GM12865 (cell line): ENCODE measurements around the gene PTPRM.

ENCODE experiments used
- DNase-seq: peaks from one replicate; pipeline ENCODE4 v3.0.0; 2010; ENCODE audit warnings: low read depth
- H3K4me3 ChIP-seq: 2 replicates; pipeline ENCODE4 v1.5.1; 2011; ENCODE audit warnings: mild to moderate bottlenecking, low read depth, low read length, control low read depth
- TF ChIP-seq, protein P1 (sequence below): IDR thresholded peaks from 2 replicates; pipeline ENCODE4 v1.5.1; 2011; ENCODE audit warnings: low read length, control low read depth, low read depth, inconsistent platforms; ENCODE audit not compliant: insufficient read depth; ENCODE audit errors: missing control alignments

PTPRM gene

DNA sequence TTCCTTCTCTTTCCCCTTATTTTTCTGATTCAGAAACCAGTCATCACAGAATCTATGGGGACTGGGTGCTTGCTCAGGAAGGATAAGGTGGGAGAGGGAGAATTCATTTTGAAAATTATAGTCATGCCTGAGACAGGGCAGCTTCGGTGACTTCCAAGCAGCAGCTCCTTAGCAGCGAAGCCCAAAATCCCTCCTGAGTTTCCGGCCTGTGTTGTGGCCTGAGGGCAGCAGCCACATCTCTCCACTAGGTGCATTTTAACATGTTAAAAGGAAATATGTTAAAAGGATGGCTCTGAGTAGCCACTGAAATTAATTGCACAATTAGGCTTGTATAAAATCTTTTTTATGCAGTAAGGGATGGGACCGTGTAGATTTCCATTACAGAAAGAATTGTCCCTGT is 835.1 kb downstream of the PTPRM start:
- H3K4me3 ChIP-seq = no peak overlapping the region
- no peak for DNase-seq
- TF ChIP-seq, protein P1, sequence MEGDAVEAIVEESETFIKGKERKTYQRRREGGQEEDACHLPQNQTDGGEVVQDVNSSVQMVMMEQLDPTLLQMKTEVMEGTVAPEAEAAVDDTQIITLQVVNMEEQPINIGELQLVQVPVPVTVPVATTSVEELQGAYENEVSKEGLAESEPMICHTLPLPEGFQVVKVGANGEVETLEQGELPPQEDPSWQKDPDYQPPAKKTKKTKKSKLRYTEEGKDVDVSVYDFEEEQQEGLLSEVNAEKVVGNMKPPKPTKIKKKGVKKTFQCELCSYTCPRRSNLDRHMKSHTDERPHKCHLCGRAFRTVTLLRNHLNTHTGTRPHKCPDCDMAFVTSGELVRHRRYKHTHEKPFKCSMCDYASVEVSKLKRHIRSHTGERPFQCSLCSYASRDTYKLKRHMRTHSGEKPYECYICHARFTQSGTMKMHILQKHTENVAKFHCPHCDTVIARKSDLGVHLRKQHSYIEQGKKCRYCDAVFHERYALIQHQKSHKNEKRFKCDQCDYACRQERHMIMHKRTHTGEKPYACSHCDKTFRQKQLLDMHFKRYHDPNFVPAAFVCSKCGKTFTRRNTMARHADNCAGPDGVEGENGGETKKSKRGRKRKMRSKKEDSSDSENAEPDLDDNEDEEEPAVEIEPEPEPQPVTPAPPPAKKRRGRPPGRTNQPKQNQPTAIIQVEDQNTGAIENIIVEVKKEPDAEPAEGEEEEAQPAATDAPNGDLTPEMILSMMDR = no peak

DNA sequence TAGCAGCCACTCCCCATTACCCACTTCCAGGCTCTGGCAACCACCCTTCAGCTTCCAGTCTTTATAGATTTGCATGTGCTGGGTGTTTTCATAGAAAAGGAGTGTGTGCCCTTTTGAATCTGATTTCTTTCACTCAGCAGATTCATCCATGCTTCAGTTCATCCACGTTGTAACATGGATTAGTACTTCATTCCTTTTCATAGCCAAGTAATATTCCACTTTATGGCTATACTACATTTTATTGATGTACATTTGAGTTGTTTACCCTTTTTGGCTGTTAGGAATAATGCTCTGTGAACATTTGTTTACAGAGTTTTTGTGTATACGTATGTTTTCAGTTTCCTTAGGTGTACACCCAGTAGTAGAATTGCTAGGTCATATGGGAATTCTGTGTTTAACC is 836.6 kb downstream of the PTPRM start:
- TF ChIP-seq, protein P1 = no peak
- no peak for DNase-seq
- H3K4me3 ChIP-seq = no peak overlapping the region

DNA sequence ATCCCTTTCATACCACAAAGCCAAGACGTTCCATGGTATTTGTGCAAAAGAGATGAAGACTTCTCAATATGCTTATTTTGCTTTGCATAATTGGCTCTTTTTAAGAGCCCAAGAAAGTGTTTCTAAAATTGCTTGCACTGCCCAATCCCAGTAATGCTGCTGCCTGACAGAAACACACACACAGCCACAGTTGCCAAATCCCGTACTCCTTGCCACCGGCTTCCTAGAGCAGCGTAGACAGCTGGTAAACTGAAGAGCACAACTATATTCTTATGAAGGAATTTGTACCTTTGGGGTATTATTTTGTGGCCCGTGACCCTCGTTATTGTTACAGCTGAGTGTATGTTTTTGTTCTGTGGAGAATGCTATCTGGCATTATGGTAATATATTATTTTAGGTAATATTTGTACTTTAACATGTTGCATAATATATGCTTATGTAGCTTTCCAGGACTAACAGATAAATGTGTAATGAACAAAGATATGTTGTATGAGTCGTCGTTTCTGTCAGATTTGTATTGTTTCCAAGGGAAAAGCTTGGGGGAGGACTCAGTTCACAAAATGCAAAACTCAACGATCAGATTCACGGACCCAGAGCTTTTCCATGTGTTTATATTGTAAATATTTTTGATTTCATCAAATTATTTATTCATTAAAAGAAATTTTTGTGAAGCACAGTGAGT is 839.2 kb downstream of the PTPRM start:
- TF ChIP-seq, protein P1 = no peak
- no peak overlapping the region for H3K4me3 ChIP-seq
- no peak for DNase-seq

DNA sequence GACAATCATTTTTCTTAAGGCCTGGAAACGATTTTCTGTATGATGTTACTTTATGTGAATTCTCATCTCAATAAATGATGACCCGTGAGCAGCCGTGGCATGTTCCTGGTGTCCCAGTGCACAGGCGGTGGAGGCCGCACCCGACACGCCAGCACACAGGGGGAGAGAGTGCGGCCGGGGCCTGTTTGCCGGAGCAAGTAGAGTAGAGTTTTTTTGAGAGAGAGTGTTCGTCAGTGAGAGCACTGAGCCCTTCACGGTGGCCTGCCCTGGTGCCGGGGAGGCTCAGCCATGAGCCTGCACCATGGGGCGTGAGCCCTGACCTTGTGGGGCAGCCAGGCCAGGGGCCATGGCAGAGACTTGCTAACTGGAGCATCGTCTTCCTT is 839.7 kb downstream of the PTPRM start:
- no peak overlapping the region for H3K4me3 ChIP-seq
- no peak for DNase-seq
- TF ChIP-seq, protein P1 = no peak

DNA sequence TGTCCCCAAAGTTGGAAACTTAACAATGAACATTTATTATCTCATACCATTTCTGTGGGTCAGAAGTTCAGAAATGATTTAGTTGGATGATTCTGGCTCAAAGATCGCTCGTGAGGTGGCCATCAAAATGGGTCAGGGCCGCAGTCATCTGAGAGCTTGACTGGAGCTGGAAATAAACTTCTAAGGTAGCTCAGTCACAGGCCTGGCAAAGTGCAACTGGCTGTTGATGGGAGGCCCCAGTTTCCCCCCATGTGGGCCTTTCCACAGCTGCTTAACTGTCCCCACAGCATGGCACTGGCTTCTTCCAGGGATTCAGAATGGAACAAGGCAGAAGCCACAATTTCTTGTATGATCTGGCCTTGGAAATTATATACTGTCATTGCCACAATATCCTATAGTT is 842.0 kb downstream of the PTPRM start:
- H3K4me3 ChIP-seq = no peak overlapping the region
- no peak for DNase-seq
- TF ChIP-seq, protein P1 = no peak

DNA sequence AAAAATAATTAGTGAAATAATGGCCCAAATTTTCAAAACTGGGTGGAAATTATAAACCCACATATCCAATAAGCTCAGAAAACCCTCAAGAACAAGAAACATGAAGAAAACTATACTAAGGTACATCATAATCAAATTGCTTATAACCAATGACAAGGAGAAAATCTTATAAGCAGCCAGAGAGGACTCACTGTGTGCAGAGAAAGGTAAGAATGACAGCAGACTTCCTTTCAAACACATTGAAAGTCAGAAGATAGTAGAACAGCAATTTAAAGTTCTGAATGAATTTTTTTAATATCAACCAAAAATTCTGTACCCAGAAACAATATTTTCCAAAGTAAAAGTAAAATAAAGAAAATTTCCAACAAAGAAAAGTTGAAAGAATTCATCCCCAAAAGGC is 844.4 kb downstream of the PTPRM start:
- TF ChIP-seq, protein P1 = no peak
- DNase-seq = no peak
- no peak overlapping the region for H3K4me3 ChIP-seq

DNA sequence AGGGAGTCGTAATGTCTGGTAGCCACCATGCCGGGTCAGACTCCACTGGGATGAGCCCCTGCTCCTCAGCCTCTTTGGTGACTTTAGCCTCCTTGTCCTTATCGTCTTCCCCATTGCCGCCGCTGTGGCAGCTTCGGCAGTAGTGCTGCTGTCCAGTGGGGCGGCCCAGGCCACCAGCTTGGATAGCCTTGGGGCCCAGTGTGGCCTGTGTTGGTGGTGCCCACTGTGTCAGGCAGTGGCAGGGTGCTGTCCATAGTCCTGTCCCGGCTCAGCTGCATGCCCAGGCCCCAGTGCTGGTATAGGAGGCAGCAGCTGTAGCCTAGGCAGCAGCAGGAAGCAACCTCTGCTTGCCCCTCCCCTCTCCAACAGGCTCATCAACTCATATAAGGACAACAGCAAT is 845.0 kb downstream of the PTPRM start:
- no peak overlapping the region for H3K4me3 ChIP-seq
- TF ChIP-seq, protein P1 = no peak
- no peak for DNase-seq
